Caco-2 (cell line): ENCODE results near the gene PALB2. TPM values are rescaled to one million over a fixed set of nuclear protein-coding genes. Genes with fewer than 3 reads are reported as not detected.

ENCODE experiments used
- BruUV-seq: library from RNA; stranded (reverse); fragments of 400-500 nt; replicated peaks from 2 replicates; lab custom pipeline; 2021; lab: Mats Ljungman, UMichigan
- CTCF ChIA-PET: fragments of 300-600 bp; sonication (Branson Sonifier 250); formaldehyde crosslinking; loops from one replicate; lab custom pipeline; 2022; ENCODE audit warnings: antibody characterized with exemption; lab: Charles Lee
- POLR2A ChIA-PET: fragments of 300-600 bp; sonication (Branson Sonifier 250); formaldehyde crosslinking; loops from one replicate; lab custom pipeline; 2022; ENCODE audit warnings: antibody characterized with exemption; lab: Charles Lee
- DNase-seq, 2 experiments: peaks; one replicate each; pipeline versions ENCODE4 v3.0.0 to v3.0.0-alpha.2; 2020 to 2022
- H3K27me3 ChIP-seq: replicated peaks from 2 replicates; pipeline ENCODE4 v1.6.0; 2011; ENCODE audit warnings: low read length; ENCODE audit not compliant: control insufficient read depth, insufficient read depth
- H3K36me3 ChIP-seq: 2 replicates; pipeline ENCODE4 v1.5.1; 2011; ENCODE audit warnings: low read length; ENCODE audit not compliant: control insufficient read depth, insufficient read depth
- H3K4me1 ChIP-seq: fragments of 250-450 bp; sonication (Bioruptor Pico); 2 replicates; pipeline ENCODE4 v1.5.1; 2020; ENCODE audit warnings: mild to moderate bottlenecking
- H3K4me3 ChIP-seq: 2 replicates; pipeline ENCODE4 v1.5.1; 2011; ENCODE audit warnings: low read depth, mild to moderate bottlenecking, control low read depth, low read length
- H3K9me3 ChIP-seq: fragments of 250-450 bp; sonication (Bioruptor Pico); 2 replicates; pipeline ENCODE4 v1.5.1; 2020; ENCODE audit warnings: mild to moderate bottlenecking, moderate library complexity
- H3K27ac Mint-ChIP-seq: one replicate; pipeline ENCODE4 v1.8.0; 2022; ENCODE audit warnings: mixed read lengths; ENCODE audit not compliant: unreplicated experiment
- H3K27me3 Mint-ChIP-seq: one replicate; pipeline ENCODE4 v1.8.0; 2022; ENCODE audit warnings: mixed read lengths; ENCODE audit not compliant: insufficient read depth, unreplicated experiment
- H3K36me3 Mint-ChIP-seq: one replicate; pipeline ENCODE4 v1.8.0; 2022; ENCODE audit warnings: mild to moderate bottlenecking, mixed read lengths; ENCODE audit not compliant: insufficient read depth, unreplicated experiment
- H3K4me1 Mint-ChIP-seq: one replicate; pipeline ENCODE4 v1.8.0; 2022; ENCODE audit warnings: low read depth, mixed read lengths; ENCODE audit not compliant: unreplicated experiment
- H3K4me3 Mint-ChIP-seq: one replicate; pipeline ENCODE4 v1.8.0; 2022; ENCODE audit warnings: mild to moderate bottlenecking, moderate library complexity, mixed read lengths; ENCODE audit not compliant: unreplicated experiment
- H3K9me3 Mint-ChIP-seq: one replicate; pipeline ENCODE4 v1.8.0; 2022; ENCODE audit warnings: mixed read lengths; ENCODE audit not compliant: unreplicated experiment
- CTCF ChIP-seq, 2 experiments: fragments of 200-600 bp in 1 of 2; IDR thresholded peaks; 1 replicate in 1 of 2; 2 replicates in 1 of 2; pipeline versions ENCODE4 v1.5.1 to v1.8.0; 2011 to 2022; ENCODE audit warnings: antibody characterized with exemption in 1 of 2, control low read depth in 1 of 2, inconsistent platforms in 1 of 2, low read depth in 1 of 2, low read length in 1 of 2, mild to moderate bottlenecking in 1 of 2, moderate library complexity in 1 of 2; ENCODE audit not compliant: insufficient read depth in 1 of 2, severe bottlenecking in 1 of 2, unreplicated experiment in 1 of 2
- intact Hi-C: fragments of 100-400 bp; cut with micrococcal nuclease; formaldehyde crosslinking; loops from one replicate; pipeline ENCODE4 v1.10.0; 2022; ENCODE audit not compliant: unreplicated experiment
- total RNA-seq: library from RNA; stranded (reverse); gene quantifications from 2 replicates; pipeline ENCODE4 v1.2.3, GENCODE V29; 2022

PALB2 gene
- total RNA-seq, 1 experiment from 2014 or later, result 20.5 TPM

GRCh38 chr16:23561586-23561985 is 79.5 kb downstream of the PALB2 start:
- Mint-ChIP-seq H3K27me3 (no peaks in the 10 kb centered on the region), H3K4me1 (no peaks in the 10 kb centered on the region), H3K36me3 (peaks cover 54% of the 10 kb centered on the region), H3K4me3 (no peak overlapping the region), H3K27ac (no peak overlapping the region), H3K9me3 (no peaks in the 10 kb centered on the region)
- intact Hi-C loops, result no loop called here
- ChIA-PET POLR2A (interaction anchor here (0.5 kb wide), 1 partner anchor 162 kb away, joined by 3 read pairs; no protein-coding TSS in a partner anchor), CTCF (no interaction called here)
- H3K36me3 ChIP-seq, result peaks cover 8% of the 10 kb centered on the region
- H3K4me1 ChIP-seq, result peaks cover 6% of the 10 kb centered on the region; the same call in 1 of the 2 replicates
- no peaks in the 10 kb centered on the region for H3K9me3 ChIP-seq
- no peaks in the 10 kb centered on the region; the same call in 1 of the 2 replicates for H3K27me3 ChIP-seq
- no peak for DNase-seq
- H3K4me3 ChIP-seq, result no peak overlapping the region
- BruUV-seq, result no TSS peak
- no peak for TF ChIP-seq CTCF (IDR thresholded peaks at IDR 0.05; ENCODE audit: insufficient read depth in 1 of 2, low read depth in 1 of 2, low read length in 1 of 2, severe bottlenecking in 1 of 2, unreplicated experiment in 1 of 2)

GRCh38 chr16:23557779-23558702 is 83.1 kb downstream of the PALB2 start:
- H3K36me3 Mint-ChIP-seq, result peaks cover 42% of the 10 kb centered on the region
- Histone ChIP-seq H3K4me1 (peaks cover 13% of the 10 kb centered on the region), H3K36me3 (peaks cover 5% of the 10 kb centered on the region), H3K9me3 (no peaks in the 10 kb centered on the region), H3K4me3 (peak overlapping the region; percentile 95), H3K27me3 (no peaks in the 10 kb centered on the region)
- DNase-seq, result no peak
- TF ChIP-seq CTCF (IDR thresholded peaks at IDR 0.05; ENCODE audit: insufficient read depth in 1 of 2, low read depth in 1 of 2, low read length in 1 of 2, severe bottlenecking in 1 of 2, unreplicated experiment in 1 of 2), result no peak
- intact Hi-C loops, result loop anchor here (1.0 to 5.0 kb wide), 3 partner anchors 38 to 83 kb away; partner anchors contain the start of genes DCTN5, NDUFAB1 and PALB2
- ChIA-PET POLR2A (interaction anchor here (0.6 to 1.4 kb wide), 7 partner anchors 8 to 121 kb away, joined by 3 to 9 read pairs (median 5); partner anchors contain the start of gene PLK1), CTCF (interaction anchor here (0.6 to 1.0 kb wide), 3 partner anchors 19 to 61 kb away, joined by 3 to 8 read pairs (median 4); no protein-coding TSS in a partner anchor)
- H3K4me3 Mint-ChIP-seq, result peak overlapping the region; percentile 87
- H3K4me1 Mint-ChIP-seq, result no peaks in the 10 kb centered on the region
- no peaks in the 10 kb centered on the region for H3K9me3 Mint-ChIP-seq
- H3K27ac Mint-ChIP-seq, result peak overlapping the region; percentile 90
- BruUV-seq, result no TSS peak
- no peaks in the 10 kb centered on the region for H3K27me3 Mint-ChIP-seq
